Mammary epithelial cell (primary cell): ENCODE data around the gene ZNF805.

Source experiments
- CTCF ChIP-seq, 2 donors: IDR thresholded peaks in 1 of 2; conservative IDR thresholded peaks in 1 of 2; 2 replicates each; pipeline ENCODE4 v1.5.1; 2011 to 2012; ENCODE audit warnings: inconsistent platforms in 2 of 2, low read length in 2 of 2, mild to moderate bottlenecking in 2 of 2, control low read depth in 1 of 2, low read depth in 1 of 2; ENCODE audit not compliant: insufficient read depth in 1 of 2; ENCODE audit errors: extremely low read depth in 1 of 2
- EZH2 ChIP-seq: IDR thresholded peaks from 2 replicates; pipeline ENCODE4 v1.6.1; 2012; ENCODE audit warnings: low read length, inconsistent platforms, borderline replicate concordance

GRCh38 chr19:57280962-57281400 is 40.5 kb downstream of the ZNF805 start:
- TF ChIP-seq CTCF (conservative IDR thresholded peaks at IDR 0.05 in 1 of 2, IDR thresholded peaks at IDR 0.05 in 1 of 2; ENCODE audit: extremely low read depth in 1 of 2, insufficient read depth in 1 of 2, low read depth in 1 of 2, low read length in 2 of 2), result no peak
- TF ChIP-seq EZH2, result no peak
